Stimulated activated CD8-positive, alpha-beta memory T cell treated with anti-CD3 and anti-CD28 coated beads, Interleukin-2, amount 100 ng/mL, for 48 hours (primary cell): ENCODE data around the gene PTPN6.

ENCODE experiments used
- DNase-seq, 2 donors: peaks; one replicate each; pipeline ENCODE4 v3.0.0-alpha.2; 2020; ENCODE audit warnings: low read depth in 2 of 2

Gene PTPN6

DNA sequence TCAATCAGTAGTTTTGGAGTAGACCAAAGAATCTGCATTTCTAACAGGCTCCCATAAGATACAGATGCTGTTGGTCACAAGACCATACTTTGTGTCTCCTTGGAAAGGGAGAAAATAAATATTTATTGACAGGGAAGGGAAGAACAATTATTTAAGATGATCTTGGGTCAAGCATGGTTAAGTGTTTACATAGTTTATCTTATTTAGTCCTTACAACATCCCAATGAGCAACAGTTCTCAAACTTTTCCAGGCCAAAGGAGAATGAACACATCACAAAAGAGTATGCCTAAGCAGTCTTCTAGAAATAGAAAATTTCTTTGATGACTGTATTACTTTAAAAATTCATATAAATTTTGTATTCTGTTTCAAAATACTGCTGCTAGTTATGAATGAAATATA lies 58.4 kb downstream of the PTPN6 start:
- no peak for DNase-seq
